ENCODE results near the gene PNMA6E.

The PNMA6E gene

DNA sequence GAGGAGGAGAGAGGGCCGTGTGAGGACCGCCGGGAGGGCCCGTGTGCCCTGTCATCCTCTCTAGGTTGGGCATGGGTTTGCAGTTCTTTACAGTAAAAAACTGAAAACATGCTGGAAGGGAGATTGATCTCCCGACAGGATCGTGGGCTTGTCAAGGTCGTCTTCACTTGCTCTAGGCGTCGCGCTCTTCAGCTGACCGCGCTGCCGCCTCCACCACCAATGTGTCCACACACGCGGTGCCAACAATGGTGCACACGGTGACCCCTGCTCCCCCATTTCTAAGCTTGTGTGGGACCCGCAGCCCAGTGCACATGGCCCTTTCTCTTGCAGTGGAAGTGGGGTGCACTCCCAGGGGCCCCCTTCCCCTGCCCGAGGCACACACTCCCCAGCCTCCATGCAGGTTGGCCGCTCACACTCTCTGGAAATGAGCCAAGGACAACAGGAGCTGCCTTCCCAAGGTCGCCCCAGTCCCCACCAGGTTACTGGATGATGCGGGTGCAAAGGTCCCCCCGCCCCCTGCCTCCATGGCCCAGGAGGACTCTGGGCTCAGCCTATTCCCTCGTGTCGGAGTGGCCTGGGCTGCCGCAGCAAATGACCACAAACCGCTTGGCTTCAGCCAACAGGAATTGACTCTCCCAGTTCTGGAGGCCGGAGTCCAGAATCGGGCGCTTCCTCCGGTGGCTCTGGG lies 8.4 kb upstream of the PNMA6E start:
- H3K4me3 ChIP-seq (ENCODE audit: low read length), result no peak overlapping the region
- H3K79me2 ChIP-seq (ENCODE audit: low read length), result no peaks in the 10 kb centered on the region
- TF ChIP-seq EZH2phosphoT487 (IDR thresholded peaks at IDR 0.05; ENCODE audit: low read length) (no peak), EZH2 (optimal IDR thresholded peaks at IDR 0.05; ENCODE audit: low read depth, low read length) (no peak), CTCF (IDR thresholded peaks at IDR 0.05; ENCODE audit: low read length) (no peak)
- H3K27me3 ChIP-seq (replicated peaks; ENCODE audit: insufficient read depth, low read length), result peaks cover 23% of the 10 kb centered on the region; the same call in 1 of the 2 replicates
- no peaks in the 10 kb centered on the region for H3K36me3 ChIP-seq (replicated peaks; ENCODE audit: insufficient read depth, low read length)
- DNase-seq, result no peak
- H3K9ac ChIP-seq (ENCODE audit: low read length), result no peak overlapping the region
- H3K9me2 ChIP-seq (replicated peaks; ENCODE audit: insufficient read depth, low read length), result no peaks in the 10 kb centered on the region
- no peak overlapping the region for H2AFZ ChIP-seq (ENCODE audit: low read length)
- no peak overlapping the region for H3K4me2 ChIP-seq (ENCODE audit: low read depth, low read length)
- H4K20me1 ChIP-seq (ENCODE audit: insufficient read depth, low read length), result no peaks in the 10 kb centered on the region
- no peaks in the 10 kb centered on the region for H3F3A ChIP-seq (ENCODE audit: insufficient read depth, low read length)
- no peaks in the 10 kb centered on the region for H3K4me1 ChIP-seq (ENCODE audit: low read length)
- H3K27ac ChIP-seq (ENCODE audit: low read length), result no peak overlapping the region
- no peaks in the 10 kb centered on the region for H3K9me3 ChIP-seq (replicated peaks; ENCODE audit: insufficient read depth, low read length)

DNA sequence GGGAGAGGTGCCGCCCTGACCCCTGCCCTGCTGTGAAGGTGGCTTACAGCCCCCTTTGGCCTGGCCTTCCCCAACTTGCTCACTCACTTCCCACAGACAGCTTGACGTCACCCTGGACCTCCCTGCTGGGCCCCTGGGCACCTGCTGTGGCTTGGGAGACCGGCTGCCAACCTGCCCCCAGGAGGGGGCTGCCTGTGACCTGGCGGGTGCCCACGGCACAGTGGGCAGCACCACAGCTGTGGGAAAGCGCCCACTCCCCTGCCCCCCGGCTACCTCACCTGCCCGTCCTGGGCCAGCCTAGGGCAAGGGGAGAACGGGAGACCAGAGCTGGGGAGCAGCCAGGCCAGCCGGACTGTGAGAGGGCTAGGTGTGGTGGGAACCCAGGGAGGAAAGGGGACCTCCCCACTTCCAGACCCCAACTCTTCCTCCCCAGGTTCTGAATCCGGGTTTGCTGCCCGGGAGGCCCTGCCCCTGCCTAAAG lies 7.8 kb upstream of the PNMA6E start:
- no peak overlapping the region for H3K9ac ChIP-seq (ENCODE audit: low read length)
- no peak overlapping the region for H3K4me2 ChIP-seq (ENCODE audit: low read depth, low read length)
- H2AFZ ChIP-seq (ENCODE audit: low read length), result no peak overlapping the region
- TF ChIP-seq CTCF (IDR thresholded peaks at IDR 0.05; ENCODE audit: low read length) (no peak), EZH2phosphoT487 (IDR thresholded peaks at IDR 0.05; ENCODE audit: low read length) (no peak), EZH2 (optimal IDR thresholded peaks at IDR 0.05; ENCODE audit: low read depth, low read length) (no peak)
- no peaks in the 10 kb centered on the region for H3K9me2 ChIP-seq (replicated peaks; ENCODE audit: insufficient read depth, low read length)
- H3K4me1 ChIP-seq (ENCODE audit: low read length), result no peaks in the 10 kb centered on the region
- no peak for DNase-seq
- H3K27ac ChIP-seq (ENCODE audit: low read length), result no peak overlapping the region
- H3F3A ChIP-seq (ENCODE audit: insufficient read depth, low read length), result no peaks in the 10 kb centered on the region
- H3K27me3 ChIP-seq (replicated peaks; ENCODE audit: insufficient read depth, low read length), result peaks cover 24% of the 10 kb centered on the region; the same call in 1 of the 2 replicates
- H3K36me3 ChIP-seq (replicated peaks; ENCODE audit: insufficient read depth, low read length), result no peaks in the 10 kb centered on the region
- no peaks in the 10 kb centered on the region for H4K20me1 ChIP-seq (ENCODE audit: insufficient read depth, low read length)
- H3K4me3 ChIP-seq (ENCODE audit: low read length), result no peak overlapping the region
- no peaks in the 10 kb centered on the region for H3K9me3 ChIP-seq (replicated peaks; ENCODE audit: insufficient read depth, low read length)
- no peaks in the 10 kb centered on the region for H3K79me2 ChIP-seq (ENCODE audit: low read length)

DNA sequence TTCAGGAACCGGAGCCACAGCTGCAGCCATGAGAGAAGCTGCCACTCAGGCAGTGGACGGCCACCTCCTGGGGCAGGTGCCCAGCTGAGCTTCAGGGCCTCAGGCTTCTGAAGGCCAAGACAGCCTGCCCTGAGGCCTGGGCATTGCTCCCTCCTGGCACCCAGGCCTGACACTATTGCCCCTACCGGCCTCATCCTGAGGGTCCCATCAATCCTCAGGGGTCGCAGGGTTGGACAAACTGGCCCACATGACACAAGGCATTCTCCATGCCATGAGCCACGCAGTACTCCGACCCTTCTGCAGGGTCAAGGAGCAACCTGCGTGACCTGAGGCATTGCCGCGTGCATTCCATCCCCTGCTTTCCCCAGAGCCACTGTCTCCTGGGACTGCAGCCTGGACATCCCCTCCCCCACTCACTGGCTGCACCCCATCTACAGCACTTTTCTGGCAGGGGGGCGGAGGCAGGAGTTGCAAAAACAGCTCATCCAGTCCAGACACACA lies 7.1 kb upstream of the PNMA6E start:
- no peaks in the 10 kb centered on the region for H3K9me3 ChIP-seq (replicated peaks; ENCODE audit: insufficient read depth, low read length)
- H3K36me3 ChIP-seq (replicated peaks; ENCODE audit: insufficient read depth, low read length), result no peaks in the 10 kb centered on the region
- H3K9me2 ChIP-seq (replicated peaks; ENCODE audit: insufficient read depth, low read length), result no peaks in the 10 kb centered on the region
- DNase-seq, result no peak
- no peak overlapping the region for H3K4me3 ChIP-seq (ENCODE audit: low read length)
- TF ChIP-seq CTCF (IDR thresholded peaks at IDR 0.05; ENCODE audit: low read length) (no peak), EZH2 (optimal IDR thresholded peaks at IDR 0.05; ENCODE audit: low read depth, low read length) (no peak), EZH2phosphoT487 (IDR thresholded peaks at IDR 0.05; ENCODE audit: low read length) (no peak)
- H3K4me1 ChIP-seq (ENCODE audit: low read length), result no peaks in the 10 kb centered on the region
- H4K20me1 ChIP-seq (ENCODE audit: insufficient read depth, low read length), result no peaks in the 10 kb centered on the region
- H3F3A ChIP-seq (ENCODE audit: insufficient read depth, low read length), result no peaks in the 10 kb centered on the region
- no peak overlapping the region for H3K4me2 ChIP-seq (ENCODE audit: low read depth, low read length)
- H2AFZ ChIP-seq (ENCODE audit: low read length), result no peak overlapping the region
- H3K9ac ChIP-seq (ENCODE audit: low read length), result no peak overlapping the region
- H3K27me3 ChIP-seq (replicated peaks; ENCODE audit: insufficient read depth, low read length), result peaks cover 24% of the 10 kb centered on the region; the same call in 1 of the 2 replicates
- H3K79me2 ChIP-seq (ENCODE audit: low read length), result no peaks in the 10 kb centered on the region
- no peak overlapping the region for H3K27ac ChIP-seq (ENCODE audit: low read length)

Measured in MM.1S (cell line).